Gastrocnemius medialis (tissue), 4 donors: ENCODE measurements around the gene SHKBP1. TPM values are rescaled to one million over a fixed set of nuclear protein-coding genes. Genes with fewer than 3 reads are reported as not detected.

Experiments
- ATAC-seq, 2 donors: fragments of 150-250 bp; one replicate each; pipeline ENCODE4 v1.9.1; 2016
- DNase-seq, 2 donors: peaks; one replicate each; pipeline ENCODE4 v3.0.0-alpha.2; 2019
- H3K27ac ChIP-seq, 4 donors: fragments of 200-600 bp; sonication (generic); 1 replicate in 1 of 4; 2 replicates in 3 of 4; pipeline ENCODE4 v1.5.1; 2016 to 2018; ENCODE audit warnings: mild to moderate bottlenecking in 2 of 4, moderate library complexity in 1 of 4
- H3K27me3 ChIP-seq, 3 donors: fragments of 200-600 bp; sonication (generic) in 2 of 3; 1 replicate in 1 of 3; 2 replicates in 2 of 3; pipeline versions ENCODE4 v1.5.1 to v1.6.0; 2016 to 2019; ENCODE audit warnings: mild to moderate bottlenecking in 1 of 3, moderate library complexity in 1 of 3
- H3K36me3 ChIP-seq, 2 donors: fragments of 200-600 bp; sonication (generic) in 1 of 2; one replicate each; pipeline ENCODE4 v1.5.1; 2017 to 2018
- H3K4me1 ChIP-seq, 2 donors: fragments of 200-600 bp; sonication (generic) in 1 of 2; one replicate each; pipeline ENCODE4 v1.5.1; 2016 to 2017; ENCODE audit warnings: mild to moderate bottlenecking in 2 of 2
- H3K4me3 ChIP-seq, 4 donors: fragments of 200-600 bp; sonication (generic) in 3 of 4; 1 replicate in 1 of 4; 2 replicates in 3 of 4; pipeline ENCODE4 v1.5.1; 2016 to 2019; ENCODE audit warnings: mild to moderate bottlenecking in 2 of 4
- H3K9me3 ChIP-seq, 3 donors: fragments of 200-600 bp; sonication (generic) in 2 of 3; 1 replicate in 1 of 3; 2 replicates in 2 of 3; pipeline ENCODE4 v1.5.1; 2016 to 2019
- CTCF ChIP-seq, 5 experiments: fragments of 450-650 bp in 3 of 5; fragments of 200-600 bp in 2 of 5; sonication (generic) in 2 of 5; IDR thresholded peaks in 4 of 5; conservative IDR thresholded peaks in 1 of 5; 1 replicate in 4 of 5; 2 replicates in 1 of 5; pipeline ENCODE4 v1.5.1; 2016 to 2019; ENCODE audit warnings: antibody characterized with exemption in 5 of 5, mild to moderate bottlenecking in 3 of 5, moderate library complexity in 3 of 5
- POLR2A ChIP-seq, 2 donors: fragments of 450-650 bp; IDR thresholded peaks; one replicate each; pipeline ENCODE4 v1.6.1; 2017; ENCODE audit warnings: antibody characterized with exemption in 2 of 2, mild to moderate bottlenecking in 2 of 2, moderate library complexity in 2 of 2
- in situ Hi-C, 4 donors: fragments of 200-750 bp; cut with MboI; loops; one replicate each; pipeline versions ENCODE4 v1.15.0 to v1.8.0; 2017; ENCODE audit warnings: low sequenced_read_pairs in 4 of 4
- intact Hi-C: fragments of 100-400 bp; cut with DNase I; formaldehyde crosslinking; loops from one replicate; pipeline ENCODE4 v1.15.1; 2023; ENCODE audit warnings: low total_unique reads
- total RNA-seq, 4 donors: library from RNA; depleted of rRNA; stranded (reverse); fragments of >200 nt; gene quantifications; one replicate each; pipeline versions ENCODE4 v1.1.0 to v1.2.3, GENCODE V29; 2016

The SHKBP1 gene
- total RNA-seq, 4 donors from 2014 or later: 11.1 to 24.5 (median 23.6) TPM

GRCh38 chr19:40567040-40567749, 9.5 kb upstream of the SHKBP1 start:
- H3K27ac ChIP-seq: no peak overlapping the region
- in situ Hi-C loops: no loop called here
- DNase-seq (no peak), ATAC-seq (no peak)
- peaks cover 6 to 7% of the 10 kb centered on the region in 2 donors for H3K4me1 ChIP-seq
- H3K36me3 ChIP-seq: no peaks in the 10 kb centered on the region
- H3K9me3 ChIP-seq: no peaks in the 10 kb centered on the region
- intact Hi-C loops: no loop called here
- H3K27me3 ChIP-seq: peaks cover 36 to 46% (median 40%) of the 10 kb centered on the region in 3 donors
- peak overlapping the region in 3 of 4 donors; percentile 33 to 47 (median 46) for H3K4me3 ChIP-seq
- TF ChIP-seq POLR2A (IDR thresholded peaks at IDR 0.05) (no peak), CTCF (IDR thresholded peaks at IDR 0.05 in 4 of 5, conservative IDR thresholded peaks at IDR 0.05 in 1 of 5) (no peak)

- H3K27me3 ChIP-seq: peaks cover 36 to 46% (median 40%) of the 10 kb centered on the region in 3 donors
- no peak overlapping the region for H3K27ac ChIP-seq
- intact Hi-C loops: no loop called here
- peak overlapping the region in 3 of 4 donors; percentile 33 to 47 (median 46) for H3K4me3 ChIP-seq
- in situ Hi-C loops: no loop called here
- no peak for DNase-seq
- TF ChIP-seq CTCF (IDR thresholded peaks at IDR 0.05 in 4 of 5, conservative IDR thresholded peaks at IDR 0.05 in 1 of 5): no peak
- TF ChIP-seq POLR2A (IDR thresholded peaks at IDR 0.05): no peak
- H3K4me1 ChIP-seq: peaks cover 6 to 7% of the 10 kb centered on the region in 2 donors
- no peaks in the 10 kb centered on the region for H3K36me3 ChIP-seq
- ATAC-seq: no peak
- H3K9me3 ChIP-seq: no peaks in the 10 kb centered on the region
These were observed 8.8 kb upstream of the SHKBP1 start for GRCh38 chr19:40567750-40568494.

GRCh38 chr19:40570313-40571004, 6.2 kb upstream of the SHKBP1 start:
- Histone ChIP-seq H3K9me3 (no peaks in the 10 kb centered on the region), H3K27ac (peak overlapping the region; percentile 68 to 78 (median 76)), H3K36me3 (no peaks in the 10 kb centered on the region), H3K27me3 (peaks cover 27 to 28% (median 27%) of the 10 kb centered on the region in 3 donors), H3K4me1 (peaks cover 6 to 7% of the 10 kb centered on the region in 2 donors), H3K4me3 (peak overlapping the region; percentile 32 to 49 (median 39))
- TF ChIP-seq CTCF (IDR thresholded peaks at IDR 0.05 in 4 of 5, conservative IDR thresholded peaks at IDR 0.05 in 1 of 5): peak in 1 of 5 experiments; percentile 42
- TF ChIP-seq POLR2A (IDR thresholded peaks at IDR 0.05): peak in 1 of 2 donors; percentile 27
- intact Hi-C loops: loop anchor here (2.0 kb wide), 1 partner anchor 32 kb away; no protein-coding TSS in a partner anchor
- in situ Hi-C loops: no loop called here
- DNase-seq: peak; percentile 99 to 100
- ATAC-seq: peak; percentile 94 to 96

DNA sequence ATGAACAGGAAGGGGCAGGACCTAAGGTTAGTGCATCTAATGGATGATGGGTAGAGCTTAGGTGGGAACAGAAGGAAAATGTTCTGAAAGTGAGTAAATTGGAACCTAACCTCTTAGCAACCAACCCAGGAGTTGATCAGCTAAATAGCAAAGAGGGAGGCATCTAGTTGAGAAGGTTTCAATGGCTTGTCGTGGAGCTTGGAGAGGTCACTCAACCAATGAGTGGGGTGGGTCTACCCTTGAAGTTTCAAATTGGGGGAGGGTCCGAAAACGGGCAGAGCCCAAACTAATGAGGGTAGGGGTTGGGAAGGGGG, 5.7 kb upstream of the SHKBP1 start:
- Histone ChIP-seq H3K27ac (peak overlapping the region; percentile 4 to 78 (median 62)), H3K4me3 (no peak overlapping the region), H3K9me3 (no peaks in the 10 kb centered on the region), H3K4me1 (peaks cover 7 to 9% of the 10 kb centered on the region in 2 donors), H3K27me3 (peaks cover 22 to 23% (median 22%) of the 10 kb centered on the region in 3 donors), H3K36me3 (no peaks in the 10 kb centered on the region)
- ATAC-seq: no peak
- no peak for DNase-seq
- in situ Hi-C loops: no loop called here
- TF ChIP-seq CTCF (IDR thresholded peaks at IDR 0.05 in 4 of 5, conservative IDR thresholded peaks at IDR 0.05 in 1 of 5): no peak
- TF ChIP-seq POLR2A (IDR thresholded peaks at IDR 0.05): no peak
- intact Hi-C loops: loop anchor here (2.0 kb wide), 1 partner anchor 32 kb away; no protein-coding TSS in a partner anchor
